ENCODE measurements around the gene VWDE.

The VWDE gene

DNA sequence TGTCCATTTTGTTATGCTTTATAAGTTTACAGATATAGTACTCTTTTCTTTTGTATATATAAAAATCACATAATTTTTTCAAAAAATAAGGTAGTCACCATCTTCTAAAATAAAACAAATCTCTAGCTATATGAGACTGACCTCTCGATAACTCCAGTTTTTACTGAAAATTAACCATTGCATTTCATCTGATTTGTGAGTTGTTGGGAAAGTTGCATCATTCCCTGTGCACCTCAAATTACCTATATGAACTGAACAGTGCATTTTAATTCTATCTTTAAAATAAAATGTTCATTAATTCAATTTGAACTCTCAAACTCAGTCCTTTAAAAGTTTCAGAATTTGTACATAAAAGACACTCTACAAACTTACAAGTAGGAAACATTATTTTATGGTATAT, 86.0 kb downstream of the VWDE start:
- TF ChIP-seq, protein P1, sequence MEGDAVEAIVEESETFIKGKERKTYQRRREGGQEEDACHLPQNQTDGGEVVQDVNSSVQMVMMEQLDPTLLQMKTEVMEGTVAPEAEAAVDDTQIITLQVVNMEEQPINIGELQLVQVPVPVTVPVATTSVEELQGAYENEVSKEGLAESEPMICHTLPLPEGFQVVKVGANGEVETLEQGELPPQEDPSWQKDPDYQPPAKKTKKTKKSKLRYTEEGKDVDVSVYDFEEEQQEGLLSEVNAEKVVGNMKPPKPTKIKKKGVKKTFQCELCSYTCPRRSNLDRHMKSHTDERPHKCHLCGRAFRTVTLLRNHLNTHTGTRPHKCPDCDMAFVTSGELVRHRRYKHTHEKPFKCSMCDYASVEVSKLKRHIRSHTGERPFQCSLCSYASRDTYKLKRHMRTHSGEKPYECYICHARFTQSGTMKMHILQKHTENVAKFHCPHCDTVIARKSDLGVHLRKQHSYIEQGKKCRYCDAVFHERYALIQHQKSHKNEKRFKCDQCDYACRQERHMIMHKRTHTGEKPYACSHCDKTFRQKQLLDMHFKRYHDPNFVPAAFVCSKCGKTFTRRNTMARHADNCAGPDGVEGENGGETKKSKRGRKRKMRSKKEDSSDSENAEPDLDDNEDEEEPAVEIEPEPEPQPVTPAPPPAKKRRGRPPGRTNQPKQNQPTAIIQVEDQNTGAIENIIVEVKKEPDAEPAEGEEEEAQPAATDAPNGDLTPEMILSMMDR (IDR thresholded peaks at IDR 0.05; ENCODE audit: low read depth, low read length): no peak
- TF ChIP-seq EZH2phosphoT487 (IDR thresholded peaks at IDR 0.05; ENCODE audit: low read depth): no peak
- Histone ChIP-seq H4K20me1 (ENCODE audit: insufficient read depth, low read length) (no peaks in the 10 kb centered on the region), H3K4me2 (ENCODE audit: low read length) (no peak overlapping the region), H3K79me2 (ENCODE audit: low read length) (no peaks in the 10 kb centered on the region), H3K4me1 (ENCODE audit: low read length) (peaks cover 33% of the 10 kb centered on the region), H3K27ac (ENCODE audit: low read length) (no peak overlapping the region), H3K36me3 (replicated peaks; ENCODE audit: low read depth, low read length) (no peaks in the 10 kb centered on the region), H3K9ac (ENCODE audit: low read length) (no peak overlapping the region), H3K9me3 (ENCODE audit: insufficient read depth, low read length) (no peaks in the 10 kb centered on the region), H3K4me3 (ENCODE audit: low read length) (no peak overlapping the region), H2AFZ (ENCODE audit: low read depth, low read length) (no peak overlapping the region), H3K27me3 (ENCODE audit: low read depth, low read length) (peaks cover 17% of the 10 kb centered on the region)

GRCh38 chr7:12316925-12317324, 86.7 kb downstream of the VWDE start:
- Histone ChIP-seq H4K20me1 (ENCODE audit: insufficient read depth, low read length) (no peaks in the 10 kb centered on the region), H3K4me1 (ENCODE audit: low read length) (peaks cover 26% of the 10 kb centered on the region), H3K27ac (ENCODE audit: low read length) (no peak overlapping the region), H3K9ac (ENCODE audit: low read length) (no peak overlapping the region), H3K9me3 (ENCODE audit: insufficient read depth, low read length) (no peaks in the 10 kb centered on the region), H3K27me3 (ENCODE audit: low read depth, low read length) (peaks cover 21% of the 10 kb centered on the region), H3K79me2 (ENCODE audit: low read length) (no peaks in the 10 kb centered on the region), H3K36me3 (replicated peaks; ENCODE audit: low read depth, low read length) (no peaks in the 10 kb centered on the region), H3K4me3 (ENCODE audit: low read length) (no peak overlapping the region), H3K4me2 (ENCODE audit: low read length) (no peak overlapping the region), H2AFZ (ENCODE audit: low read depth, low read length) (no peak overlapping the region)
- no peak for TF ChIP-seq EZH2phosphoT487 (IDR thresholded peaks at IDR 0.05; ENCODE audit: low read depth)
- TF ChIP-seq, protein P1 (IDR thresholded peaks at IDR 0.05; ENCODE audit: low read depth, low read length): no peak

DNA sequence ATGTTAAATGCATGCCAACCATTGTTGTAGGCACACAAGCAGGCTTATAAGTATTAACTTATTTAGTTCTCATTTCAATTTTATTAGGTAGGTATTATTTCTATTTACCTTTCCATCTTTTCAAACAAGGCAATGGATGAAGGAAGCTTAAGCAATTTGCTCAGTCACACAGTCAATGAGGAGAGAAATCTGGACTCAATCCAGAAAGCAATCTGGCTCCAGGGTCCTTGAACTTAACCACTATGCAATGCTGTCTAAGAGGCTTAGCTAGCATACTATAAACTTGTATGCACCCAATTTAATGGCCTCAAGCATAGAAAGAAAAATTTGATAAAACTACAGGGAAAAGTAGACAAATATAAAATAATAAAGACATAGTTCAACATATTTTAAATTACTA, 88.6 kb downstream of the VWDE start:
- Histone ChIP-seq H3K4me1 (ENCODE audit: low read length) (peaks cover 17% of the 10 kb centered on the region), H3K9ac (ENCODE audit: low read length) (no peak overlapping the region), H3K4me3 (ENCODE audit: low read length) (no peak overlapping the region), H3K79me2 (ENCODE audit: low read length) (no peaks in the 10 kb centered on the region), H3K4me2 (ENCODE audit: low read length) (no peak overlapping the region), H3K36me3 (replicated peaks; ENCODE audit: low read depth, low read length) (no peaks in the 10 kb centered on the region), H3K27me3 (ENCODE audit: low read depth, low read length) (peaks cover 21% of the 10 kb centered on the region), H3K27ac (ENCODE audit: low read length) (no peak overlapping the region), H4K20me1 (ENCODE audit: insufficient read depth, low read length) (no peaks in the 10 kb centered on the region), H2AFZ (ENCODE audit: low read depth, low read length) (no peak overlapping the region), H3K9me3 (ENCODE audit: insufficient read depth, low read length) (no peaks in the 10 kb centered on the region)
- no peak for TF ChIP-seq EZH2phosphoT487 (IDR thresholded peaks at IDR 0.05; ENCODE audit: low read depth)
- TF ChIP-seq, protein P1 (IDR thresholded peaks at IDR 0.05; ENCODE audit: low read depth, low read length): no peak

DNA sequence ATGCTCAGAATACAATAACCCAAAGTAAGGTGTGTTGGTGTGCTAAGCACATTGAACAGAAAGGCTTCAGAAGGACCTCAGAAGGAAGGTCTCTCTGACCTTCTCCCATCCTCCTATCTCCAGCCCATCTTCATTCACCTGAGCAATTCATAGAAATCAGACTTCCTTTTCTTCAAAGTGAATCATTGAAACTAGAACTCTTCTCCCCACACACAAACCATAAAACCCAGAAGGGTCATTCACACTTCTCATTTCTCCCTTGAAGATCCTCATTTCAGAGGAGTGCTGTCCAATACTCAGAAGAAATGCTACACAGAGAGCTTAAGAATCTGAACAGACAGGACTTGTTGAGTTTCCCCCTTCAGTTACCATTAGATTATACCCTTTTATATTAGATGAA, 89.5 kb downstream of the VWDE start:
- H3K4me2 ChIP-seq (ENCODE audit: low read length): peak overlapping the region; percentile 51
- H3K9me3 ChIP-seq (ENCODE audit: insufficient read depth, low read length): no peaks in the 10 kb centered on the region
- H3K4me3 ChIP-seq (ENCODE audit: low read length): no peak overlapping the region
- no peaks in the 10 kb centered on the region for H3K79me2 ChIP-seq (ENCODE audit: low read length)
- H3K36me3 ChIP-seq (replicated peaks; ENCODE audit: low read depth, low read length): no peaks in the 10 kb centered on the region
- H2AFZ ChIP-seq (ENCODE audit: low read depth, low read length): no peak overlapping the region
- H3K9ac ChIP-seq (ENCODE audit: low read length): no peak overlapping the region
- H4K20me1 ChIP-seq (ENCODE audit: insufficient read depth, low read length): no peaks in the 10 kb centered on the region
- TF ChIP-seq, protein P1 (IDR thresholded peaks at IDR 0.05; ENCODE audit: low read depth, low read length): no peak
- 0 out of 2 replicates have a peak, but pooled peaks have one; percentile 51 for TF ChIP-seq EZH2phosphoT487 (IDR thresholded peaks at IDR 0.05; ENCODE audit: low read depth)
- peaks cover 12% of the 10 kb centered on the region for H3K4me1 ChIP-seq (ENCODE audit: low read length)
- H3K27ac ChIP-seq (ENCODE audit: low read length): no peak overlapping the region
- peaks cover 21% of the 10 kb centered on the region for H3K27me3 ChIP-seq (ENCODE audit: low read depth, low read length)

Data from OCI-LY3 (cell line).